Trophoblast cell (in vitro differentiated cells and primary cell): Measurements from ENCODE around the gene NIT1.
A peak's percentile ranks its signal among the peaks of the same experiment; 100 is the strongest.
"Not testable (repeated sequence)": the region's sequence is repeated elsewhere in the genome, so short reads cannot be mapped to it uniquely, and the experiment has no call there.

ENCODE experiments used
- DNase-seq, 2 donors: peaks; one replicate each; pipeline ENCODE4 v3.0.0-alpha.2; 2016
- H2AFZ ChIP-seq: 2 replicates; pipeline ENCODE4 v1.6.1; 2013; ENCODE audit warnings: low read length, moderate library complexity, mild to moderate bottlenecking; ENCODE audit not compliant: insufficient read depth, poor library complexity
- H2AK5ac ChIP-seq: 2 replicates; pipeline ENCODE4 v1.6.1; 2013; ENCODE audit warnings: mild to moderate bottlenecking, low read length
- H2BK120ac ChIP-seq: 2 replicates; pipeline ENCODE4 v1.6.1; 2013; ENCODE audit warnings: low read length, mild to moderate bottlenecking, moderate library complexity; ENCODE audit not compliant: insufficient read depth, poor library complexity
- H2BK12ac ChIP-seq: 2 replicates; pipeline ENCODE4 v1.6.1; 2013; ENCODE audit warnings: mild to moderate bottlenecking, low read length, moderate library complexity
- H2BK5ac ChIP-seq: 2 replicates; pipeline ENCODE4 v1.6.1; 2013; ENCODE audit warnings: low read length, low read depth, moderate library complexity, mild to moderate bottlenecking; ENCODE audit not compliant: poor library complexity
- H3K14ac ChIP-seq: 2 replicates; pipeline ENCODE4 v1.6.1; 2013; ENCODE audit warnings: mild to moderate bottlenecking, low read length
- H3K18ac ChIP-seq: 2 replicates; pipeline ENCODE4 v1.6.1; 2013; ENCODE audit warnings: mild to moderate bottlenecking, low read length
- H3K23ac ChIP-seq: 2 replicates; pipeline ENCODE4 v1.6.1; 2013; ENCODE audit warnings: low read length
- H3K27ac ChIP-seq: 2 replicates; pipeline ENCODE4 v1.5.1; 2013; ENCODE audit warnings: low read depth, mild to moderate bottlenecking, inconsistent platforms, low read length, moderate library complexity
- H3K27me3 ChIP-seq: 2 replicates; pipeline ENCODE4 v1.6.1; 2013; ENCODE audit warnings: inconsistent platforms, mild to moderate bottlenecking, low read length, moderate library complexity; ENCODE audit not compliant: insufficient read depth
- H3K36me3 ChIP-seq, 2 experiments: 1 replicate in 1 of 2; 2 replicates in 1 of 2; pipeline ENCODE4 v1.6.1; 2013; ENCODE audit warnings: low read length in 2 of 2, mild to moderate bottlenecking in 2 of 2, moderate library complexity in 1 of 2; ENCODE audit not compliant: insufficient read depth in 2 of 2, control insufficient read depth in 1 of 2
- H3K4ac ChIP-seq: 2 replicates; pipeline ENCODE4 v1.6.1; 2013; ENCODE audit warnings: low read depth, mild to moderate bottlenecking, low read length, moderate library complexity
- H3K4me1 ChIP-seq, 2 experiments: 1 replicate in 1 of 2; 2 replicates in 1 of 2; pipeline ENCODE4 v1.6.1; 2013; ENCODE audit warnings: low read length in 2 of 2, mild to moderate bottlenecking in 2 of 2, moderate library complexity in 1 of 2; ENCODE audit not compliant: insufficient read depth in 2 of 2, control insufficient read depth in 1 of 2
- H3K4me2 ChIP-seq: 2 replicates; pipeline ENCODE4 v1.6.1; 2013; ENCODE audit warnings: inconsistent platforms, mild to moderate bottlenecking, low read length, moderate library complexity
- H3K4me3 ChIP-seq: 2 replicates; pipeline ENCODE4 v1.5.1; 2013; ENCODE audit warnings: mild to moderate bottlenecking, low read depth, low read length, inconsistent platforms
- H3K79me1 ChIP-seq: one replicate; pipeline ENCODE4 v1.6.1; 2013; ENCODE audit warnings: low read length
- H3K79me2 ChIP-seq: 2 replicates; pipeline ENCODE4 v1.6.1; 2013; ENCODE audit warnings: low read length, mild to moderate bottlenecking; ENCODE audit not compliant: control insufficient read depth, insufficient read depth, poor library complexity
- H3K9ac ChIP-seq: 2 replicates; pipeline ENCODE4 v1.6.1; 2013; ENCODE audit warnings: mild to moderate bottlenecking, low read length
- H3K9me3 ChIP-seq: 2 replicates; pipeline ENCODE4 v1.6.1; 2013; ENCODE audit warnings: low read depth, mild to moderate bottlenecking, control low read depth, inconsistent platforms, low read length; ENCODE audit not compliant: insufficient read depth
- H4K12ac ChIP-seq: 2 replicates; pipeline ENCODE4 v1.6.1; 2013; ENCODE audit warnings: low read depth, mild to moderate bottlenecking, low read length, moderate library complexity
- H4K8ac ChIP-seq: 2 replicates; pipeline ENCODE4 v1.6.1; 2013; ENCODE audit warnings: low read depth, mild to moderate bottlenecking, low read length, moderate library complexity
- H4K91ac ChIP-seq: one replicate; pipeline ENCODE4 v1.6.1; 2013; ENCODE audit warnings: low read depth, mild to moderate bottlenecking, low read length, moderate library complexity
- WGBS: extraction: QIAGEN DNeasy Blood & Tissue Kit; methylation state at CpG from one replicate; pipeline ENCODE4 v1.1.7; 2013; ENCODE audit warnings: missing lambda C conversion rate; ENCODE audit not compliant: insufficient read length, insufficient coverage; ENCODE audit errors: extremely low coverage; 5-methylcytosine and 5-hydroxymethylcytosine counted together

The NIT1 gene

GRCh38 chr1:161115132-161115711 is 2.7 kb upstream of the NIT1 start:
- DNase-seq: peak; percentile 77 to 84
- Histone ChIP-seq H3K27ac (no peak overlapping the region), H3K23ac (peak overlapping the region; percentile 42), H3K79me1 (peaks cover 5% of the 10 kb centered on the region), H3K14ac (no peak overlapping the region), H3K4me1 (peaks cover 9 to 11% of the 10 kb centered on the region in 2 experiments), H4K91ac (no peak overlapping the region), H3K4me3 (no peak overlapping the region), H3K79me2 (peaks cover 10% of the 10 kb centered on the region), H2AK5ac (no peak overlapping the region), H2BK120ac (no peak overlapping the region), H4K12ac (no peak overlapping the region), H3K9me3 (no peaks in the 10 kb centered on the region), H3K36me3 (peaks cover 3 to 4% of the 10 kb centered on the region in 2 experiments), H3K9ac (no peak overlapping the region), H3K4me2 (no peak overlapping the region), H2BK5ac (no peak overlapping the region), H3K27me3 (no peaks in the 10 kb centered on the region), H3K4ac (no peak overlapping the region), H2AFZ (no peak overlapping the region), H4K8ac (no peak overlapping the region), H2BK12ac (no peak overlapping the region), H3K18ac (no peak overlapping the region)
- WGBS: no CpG with 5 or more reads among the region's 12 CpGs

GRCh38 chr1:161115961-161116360 is 1.9 kb upstream of the NIT1 start:
- H2BK12ac ChIP-seq, H4K91ac ChIP-seq, H3K79me1 ChIP-seq, H3K27ac ChIP-seq, H3K27me3 ChIP-seq, H4K8ac ChIP-seq, H3K9me3 ChIP-seq, H3K4me2 ChIP-seq, H2BK5ac ChIP-seq, H3K9ac ChIP-seq, H2AFZ ChIP-seq, H4K12ac ChIP-seq, DNase-seq, H3K18ac ChIP-seq, H3K14ac ChIP-seq, H3K4me3 ChIP-seq, H3K23ac ChIP-seq, H2AK5ac ChIP-seq, H2BK120ac ChIP-seq: not testable (repeated sequence)
- WGBS: no CpG with 5 or more reads among the region's 6 CpGs
- peaks cover 9 to 11% of the 10 kb centered on the region in 2 experiments for H3K4me1 ChIP-seq
- peak overlapping the region; percentile 17 for H3K4ac ChIP-seq
- H3K36me3 ChIP-seq: peaks cover 9 to 11% of the 10 kb centered on the region in 2 experiments
- H3K79me2 ChIP-seq: peaks cover 10% of the 10 kb centered on the region

DNA sequence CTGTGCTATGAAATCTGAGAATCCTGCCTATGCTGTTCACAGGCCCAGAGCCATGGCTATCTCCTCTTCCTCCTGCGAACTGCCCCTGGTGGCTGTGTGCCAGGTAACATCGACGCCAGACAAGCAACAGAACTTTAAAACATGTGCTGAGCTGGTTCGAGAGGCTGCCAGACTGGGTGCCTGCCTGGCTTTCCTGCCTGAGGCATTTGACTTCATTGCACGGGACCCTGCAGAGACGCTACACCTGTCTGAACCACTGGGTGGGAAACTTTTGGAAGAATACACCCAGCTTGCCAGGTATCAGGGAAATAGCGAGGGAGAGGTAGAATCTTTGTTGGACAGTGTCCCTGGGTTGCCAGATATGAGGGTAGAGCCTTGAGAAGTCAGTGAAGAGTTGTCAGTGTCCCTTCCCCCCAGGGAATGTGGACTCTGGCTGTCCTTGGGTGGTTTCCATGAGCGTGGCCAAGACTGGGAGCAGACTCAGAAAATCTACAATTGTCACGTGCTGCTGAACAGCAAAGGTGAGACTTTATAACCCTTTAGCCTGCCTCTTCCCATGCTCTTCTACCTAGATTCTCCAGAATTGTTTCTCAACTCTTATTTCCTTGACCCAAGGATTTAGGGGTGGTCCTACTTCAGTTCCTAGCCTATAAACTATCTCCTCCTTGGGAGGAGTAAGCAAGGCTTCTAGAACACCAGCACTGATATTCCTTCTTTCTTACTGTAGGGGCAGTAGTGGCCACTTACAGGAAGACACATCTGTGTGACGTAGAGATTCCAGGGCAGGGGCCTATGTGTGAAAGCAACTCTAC is 1.4 kb downstream of the NIT1 start:
- Histone ChIP-seq H3K4me1 (peaks cover 9 to 11% of the 10 kb centered on the region in 2 experiments), H4K8ac (no peak overlapping the region), H4K12ac (peak overlapping the region; percentile 45)

DNA sequence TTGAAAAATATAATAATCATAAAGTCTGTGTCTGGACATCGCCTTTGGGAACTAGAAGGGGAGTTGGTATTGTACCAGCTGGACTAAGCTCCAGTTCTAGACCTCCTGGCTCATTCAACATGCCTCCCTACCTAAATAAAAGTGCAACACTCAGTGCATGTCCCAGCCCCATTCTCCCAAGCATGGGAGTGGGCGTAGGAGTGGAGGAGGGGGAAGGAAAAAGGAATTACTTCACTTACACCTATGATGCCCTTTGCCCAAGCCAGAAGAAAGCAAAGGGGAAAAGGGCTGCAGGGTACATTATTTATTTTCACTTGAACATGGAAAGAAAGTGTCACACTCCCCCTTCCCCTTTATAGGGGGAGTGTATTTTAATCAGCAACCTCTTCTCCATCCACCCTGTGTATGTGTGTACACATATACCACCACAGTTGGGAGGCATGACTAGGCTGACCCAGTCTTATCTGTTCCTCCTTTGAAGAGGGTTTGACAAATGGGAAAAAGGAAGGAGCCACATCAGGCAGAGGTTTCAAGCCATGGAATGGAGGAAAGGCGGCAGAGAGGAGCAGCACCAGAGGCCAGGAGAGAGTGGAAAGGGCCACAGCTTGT is 3.2 kb downstream of the NIT1 start:
- Histone ChIP-seq H3K9ac (no peak overlapping the region), H3K27ac (no peak overlapping the region), H3K79me2 (peaks cover 9% of the 10 kb centered on the region), H3K4me3 (no peak overlapping the region), H3K27me3 (no peaks in the 10 kb centered on the region), H3K4me1 (peaks cover 9 to 11% of the 10 kb centered on the region in 2 experiments), H2BK5ac (no peak overlapping the region), H3K4me2 (no peak overlapping the region), H4K12ac (no peak overlapping the region), H3K79me1 (peaks cover 5% of the 10 kb centered on the region), H3K36me3 (peaks cover 30 to 47% of the 10 kb centered on the region in 2 experiments), H3K23ac (no peak overlapping the region), H4K8ac (no peak overlapping the region), H2BK12ac (no peak overlapping the region), H3K9me3 (peaks cover 2% of the 10 kb centered on the region), H3K18ac (no peak overlapping the region), H4K91ac (no peak overlapping the region), H3K4ac (no peak overlapping the region), H2AFZ (no peak overlapping the region), H2BK120ac (no peak overlapping the region), H3K14ac (no peak overlapping the region), H2AK5ac (no peak overlapping the region)
- no peak for DNase-seq
- WGBS: no CpG with 5 or more reads among the region's 3 CpGs

More for the DNA sequence above, 1.4 kb downstream of the NIT1 start:
- Histone ChIP-seq H3K4ac (no peak overlapping the region), H3K9me3 (peaks cover 2% of the 10 kb centered on the region), H3K79me2 (peaks cover 10% of the 10 kb centered on the region), H3K36me3 (peaks cover 27 to 37% of the 10 kb centered on the region in 2 experiments), H2BK5ac (peak overlapping the region; percentile 1), H3K79me1 (peaks cover 5% of the 10 kb centered on the region), H3K14ac (peak overlapping the region; percentile 33), H3K4me3 (no peak overlapping the region), H3K4me2 (peak overlapping the region; percentile 66), H2BK12ac (no peak overlapping the region), H3K27ac (peak overlapping the region; percentile 26), H4K91ac (peak overlapping the region; percentile 22), H2AK5ac (peak overlapping the region; percentile 28), H2BK120ac (no peak overlapping the region), H3K23ac (no peak overlapping the region), H3K27me3 (no peaks in the 10 kb centered on the region), H2AFZ (peak overlapping the region; percentile 32), H3K9ac (no peak overlapping the region), H3K18ac (no peak overlapping the region)
- WGBS: no CpG with 5 or more reads among the region's 10 CpGs
- DNase-seq: peak; percentile 93
